Measurements from ENCODE around the gene NODAL. TPM values are rescaled to one million over a fixed set of nuclear protein-coding genes. Genes with fewer than 3 reads are reported as not detected.

NODAL gene
- total and polyA plus RNA-seq, 2 of the 4 experiments (the other 2 are of a cell fraction): not detected

DNA sequence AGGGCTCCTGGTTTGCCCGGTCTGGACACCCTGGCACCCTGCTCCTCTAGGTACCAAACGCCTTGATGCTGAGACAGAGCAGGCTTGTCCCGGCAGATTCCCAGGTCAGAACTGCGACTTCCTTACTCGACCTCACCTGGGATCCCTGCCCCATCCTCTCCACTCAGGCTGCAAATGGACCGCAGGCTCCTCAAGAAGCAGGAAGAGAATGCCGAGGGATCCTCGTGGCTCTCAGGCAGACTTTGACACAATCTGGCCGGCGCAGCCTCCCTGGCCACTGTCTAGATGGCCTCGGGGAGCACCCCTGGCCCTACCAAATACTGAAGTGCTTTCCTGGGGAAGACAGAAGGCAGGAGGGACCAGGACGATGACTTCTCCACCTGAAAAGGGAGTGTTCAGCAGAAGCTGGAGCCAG is 421 bp upstream of the NODAL start:
- peaks cover 2% of the 10 kb centered on the region; the same call in 1 of the 2 replicates for H3K4me1 ChIP-seq (ENCODE audit: control insufficient read depth, insufficient read depth, low read length)
- no peak overlapping the region for H2AK9ac ChIP-seq (replicated peaks; ENCODE audit: low read depth, low read length, poor library complexity)
- WGBS, 2 experiments (ENCODE audit: extremely low coverage in 2 of 2, insufficient read length in 1 of 2): 37% methylated on average over 4 of the region's 12 CpGs; no CpG with 5 or more reads in 1 of the 2 experiments
- no peak overlapping the region for H2BK120ac ChIP-seq (ENCODE audit: low read depth, low read length)
- no peak overlapping the region for H2BK20ac ChIP-seq (ENCODE audit: low read depth, low read length)
- intact Hi-C loops (cut with micrococcal nuclease): no loop called here
- no peak overlapping the region for H4K5ac ChIP-seq (ENCODE audit: low read depth, low read length)
- H4K20me1 ChIP-seq (ENCODE audit: insufficient read depth, low read length): peaks cover 11% of the 10 kb centered on the region
- no peak overlapping the region for H3K18ac ChIP-seq (ENCODE audit: low read depth, low read length)
- H2BK15ac ChIP-seq (ENCODE audit: low read depth, low read length): no peak overlapping the region
- DNase-seq (no peak), ATAC-seq (ENCODE audit: low read depth) (no peak)
- no peak overlapping the region for H2BK5ac ChIP-seq (ENCODE audit: low read depth, low read length, poor library complexity, severe bottlenecking)
- ChIA-PET POLR2A (ENCODE audit: unreplicated experiment) (no interaction called here), CTCF (no interaction called here)
- peak overlapping the region; percentile 36 for H2AFZ ChIP-seq (replicated peaks; ENCODE audit: low read length, poor library complexity)
- no peak overlapping the region for H3K9ac ChIP-seq (ENCODE audit: low read depth, low read length)
- peaks cover 51% of the 10 kb centered on the region for H3K27me3 ChIP-seq (ENCODE audit: control insufficient read depth, insufficient read depth, low read length)
- no TSS peak for BruUV-seq (replicated peaks)
- dilution Hi-C loops (cut with HindIII; ENCODE audit: low sequenced_read_pairs, unreplicated experiment): no loop called here
- no peak overlapping the region for H3K4me2 ChIP-seq (ENCODE audit: low read depth, low read length)
- no peak overlapping the region for H3K4me3 ChIP-seq (ENCODE audit: insufficient read depth, low read depth, low read length)
- no peak overlapping the region for H2AK5ac ChIP-seq (ENCODE audit: low read depth, low read length)
- H3K79me1 ChIP-seq (ENCODE audit: low read depth in 1 of 2, low read length in 2 of 2): no peaks in the 10 kb centered on the region
- H3K9me3 ChIP-seq (ENCODE audit: control insufficient read depth, insufficient read depth, low read length): no peaks in the 10 kb centered on the region; the same call in 1 of the 2 replicates
- TF ChIP-seq CHD1 (IDR thresholded peaks at IDR 0.05; ENCODE audit: low read depth, low read length) (no peak), RFX5 (IDR thresholded peaks at IDR 0.05; ENCODE audit: low read depth, low read length) (no peak), MXI1 (IDR thresholded peaks at IDR 0.05; ENCODE audit: borderline replicate concordance, low read depth, low read length) (no peak), SMC3 (IDR thresholded peaks at IDR 0.05; ENCODE audit: low read depth, low read length) (no peak), FOS (IDR thresholded peaks at IDR 0.05; ENCODE audit: low read depth, low read length) (no peak), RAD21 (IDR thresholded peaks at IDR 0.05; ENCODE audit: low read length) (no peak)
- H3K9me1 ChIP-seq (ENCODE audit: insufficient read depth, low read length): no peaks in the 10 kb centered on the region
- no peak overlapping the region for H4K91ac ChIP-seq (ENCODE audit: insufficient read depth, low read depth, low read length)
- no peak overlapping the region for H3K14ac ChIP-seq (replicated peaks; ENCODE audit: low read depth, low read length)
- in situ Hi-C loops (cut with MboI; ENCODE audit: low sequenced_read_pairs): no loop called here
- H3K4ac ChIP-seq (ENCODE audit: low read depth, low read length): no peak overlapping the region
- no peak overlapping the region for H4K8ac ChIP-seq (ENCODE audit: low read depth in 2 of 2, low read length in 2 of 2)
- H3K36me3 ChIP-seq (ENCODE audit: control insufficient read depth, insufficient read depth, low read length): no peaks in the 10 kb centered on the region
- H3K27ac ChIP-seq (ENCODE audit: insufficient read depth, low read length): no peak overlapping the region
- H3K56ac ChIP-seq (ENCODE audit: extremely low read depth, insufficient read depth, low read length): no peak overlapping the region
- H3K23ac ChIP-seq (ENCODE audit: low read depth, low read length): no peak overlapping the region

Data from IMR-90 (cell line).